GM21723 (cell line): ENCODE results near the gene ASGR2.

ENCODE experiments used
- ATAC-seq: cut with Tn5 transposase; IDR thresholded peaks from one replicate; pipeline ENCODE4 v1.9.1; 2021; ENCODE audit warnings: mild to moderate bottlenecking, moderate library complexity; ENCODE audit not compliant: unreplicated experiment

ASGR2 gene

GRCh38 chr17:7068268-7068667 lies 46.4 kb downstream of the ASGR2 start:
- no peak for ATAC-seq

GRCh38 chr17:7067198-7067597 lies 47.4 kb downstream of the ASGR2 start:
- ATAC-seq = no peak

GRCh38 chr17:7064261-7064660 lies 50.4 kb downstream of the ASGR2 start:
- ATAC-seq = no peak

GRCh38 chr17:7063518-7064094 lies 51.0 kb downstream of the ASGR2 start:
- no peak for ATAC-seq

GRCh38 chr17:7060165-7060891 lies 54.3 kb downstream of the ASGR2 start:
- no peak for ATAC-seq

GRCh38 chr17:7058831-7059447 lies 55.7 kb downstream of the ASGR2 start:
- no peak for ATAC-seq

- no peak for ATAC-seq
These were observed 58.2 kb downstream of the ASGR2 start for GRCh38 chr17:7056386-7056785.
